GM19238 (cell line): ENCODE data around the gene NCAM1.

Experiments
- DNase-seq: peaks from one replicate; pipeline ENCODE4 v3.0.0; 2011; ENCODE audit warnings: low spot score; ENCODE audit not compliant: insufficient read length

NCAM1 gene

DNA sequence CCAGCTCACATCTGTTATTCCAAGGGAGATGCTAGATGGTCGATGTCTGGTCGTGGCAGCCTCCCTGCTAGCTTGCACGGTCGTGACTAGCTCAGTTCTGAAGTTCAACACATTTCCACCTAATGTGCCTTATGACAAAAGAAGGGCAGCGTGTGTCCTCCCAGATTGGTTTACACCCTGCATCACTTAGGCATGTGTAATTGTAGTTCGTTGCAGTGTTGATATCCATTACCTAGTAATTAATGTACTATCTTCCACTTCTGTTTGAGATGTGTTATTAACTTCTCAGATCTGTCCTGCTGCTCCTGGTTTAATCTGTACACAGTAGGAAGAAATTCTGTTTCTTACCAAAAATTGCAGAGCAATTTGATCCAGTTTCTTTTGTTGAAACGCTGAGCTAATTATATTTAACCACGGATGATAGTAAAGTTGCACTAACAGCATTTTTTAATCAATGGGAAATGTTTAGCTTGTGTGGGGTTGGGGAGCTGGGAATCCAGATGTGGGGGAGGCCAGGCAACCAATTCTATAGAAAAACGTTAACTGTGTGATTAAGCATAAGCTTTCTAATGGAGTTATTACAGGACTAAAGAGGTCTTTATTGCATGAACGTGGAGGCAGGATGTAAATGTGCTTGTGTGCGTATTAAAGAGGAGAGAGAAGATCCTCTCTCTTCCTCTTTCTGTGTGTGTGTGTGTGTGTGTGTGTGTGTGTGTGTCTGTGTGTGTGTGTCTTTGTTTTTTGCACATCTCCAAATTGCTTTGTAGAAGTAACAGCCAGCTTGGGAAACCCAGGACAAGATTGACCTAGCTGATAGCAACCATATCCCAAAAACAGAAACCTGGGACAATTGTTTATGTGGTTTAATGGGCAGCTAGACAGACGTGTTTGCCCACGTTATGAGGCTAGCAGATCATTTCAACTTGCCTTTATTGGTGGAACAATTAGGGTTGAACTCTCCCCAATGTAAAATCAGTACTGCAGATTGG is 207.4 kb downstream of the NCAM1 start:
- no peak for DNase-seq

DNA sequence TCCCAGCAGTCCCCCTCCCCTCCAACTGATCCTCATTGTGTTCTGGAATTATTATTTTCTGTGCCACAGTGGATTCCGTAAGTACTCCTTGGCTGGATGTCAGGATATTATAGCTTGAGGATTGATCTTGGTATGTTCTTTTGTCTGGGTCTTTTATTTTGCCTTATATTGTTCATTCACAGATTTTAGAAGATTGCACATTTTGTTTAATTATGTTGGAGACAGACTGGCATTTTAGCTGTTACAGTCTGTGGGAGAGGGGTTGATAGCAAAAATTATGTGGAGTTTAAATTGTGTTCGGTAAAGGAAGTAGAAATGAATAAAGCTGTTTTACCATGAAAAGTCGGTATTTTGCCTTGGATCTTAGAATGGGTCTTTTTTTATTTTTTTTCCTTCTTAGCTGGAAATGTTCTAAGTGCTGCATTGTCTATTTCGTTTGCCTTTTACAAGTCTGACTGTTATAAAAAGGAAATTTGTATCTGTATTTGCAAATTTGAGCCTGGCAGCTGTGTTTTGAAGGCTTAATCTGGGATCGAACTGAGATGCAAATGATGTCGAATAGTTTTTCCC is 211.2 kb downstream of the NCAM1 start:
- no peak for DNase-seq

DNA sequence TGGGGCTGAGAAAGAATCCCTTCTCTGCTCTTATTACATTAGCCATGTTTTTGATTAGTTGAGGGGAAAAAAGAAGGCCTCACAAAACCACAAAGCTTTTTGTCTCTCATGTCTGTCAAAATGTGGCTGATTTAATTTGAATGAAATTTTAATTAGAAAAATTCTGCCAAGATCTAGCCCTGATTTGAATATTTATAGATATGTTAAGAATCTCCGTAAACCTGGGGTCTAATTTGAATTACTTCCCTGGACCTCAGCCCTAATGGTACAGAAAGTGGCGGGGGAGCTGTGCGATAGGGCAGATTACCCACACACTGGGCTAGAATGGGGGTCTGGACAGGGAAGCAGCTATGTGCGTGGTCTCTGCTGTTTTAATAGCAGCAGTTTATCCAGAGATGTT is 211.9 kb downstream of the NCAM1 start:
- no peak for DNase-seq

DNA sequence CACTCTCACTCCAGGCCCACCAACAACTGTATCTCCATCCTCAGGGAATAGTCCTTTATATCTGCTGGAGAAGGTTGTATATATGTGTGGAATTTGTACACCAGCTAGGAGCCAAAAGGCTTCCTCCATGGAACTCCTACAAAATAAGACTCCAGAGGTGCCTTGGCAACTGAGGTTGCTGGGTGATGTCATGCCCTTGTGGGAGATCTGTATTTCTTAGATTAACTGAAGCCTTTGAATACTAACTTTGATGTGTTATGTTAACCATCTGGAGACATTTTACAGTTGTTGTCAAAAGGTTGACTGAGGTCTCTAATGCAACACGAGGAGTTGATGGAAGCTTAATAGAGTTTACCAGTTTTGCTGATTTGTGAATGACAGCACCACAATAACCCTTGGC is 213.7 kb downstream of the NCAM1 start:
- no peak for DNase-seq

DNA sequence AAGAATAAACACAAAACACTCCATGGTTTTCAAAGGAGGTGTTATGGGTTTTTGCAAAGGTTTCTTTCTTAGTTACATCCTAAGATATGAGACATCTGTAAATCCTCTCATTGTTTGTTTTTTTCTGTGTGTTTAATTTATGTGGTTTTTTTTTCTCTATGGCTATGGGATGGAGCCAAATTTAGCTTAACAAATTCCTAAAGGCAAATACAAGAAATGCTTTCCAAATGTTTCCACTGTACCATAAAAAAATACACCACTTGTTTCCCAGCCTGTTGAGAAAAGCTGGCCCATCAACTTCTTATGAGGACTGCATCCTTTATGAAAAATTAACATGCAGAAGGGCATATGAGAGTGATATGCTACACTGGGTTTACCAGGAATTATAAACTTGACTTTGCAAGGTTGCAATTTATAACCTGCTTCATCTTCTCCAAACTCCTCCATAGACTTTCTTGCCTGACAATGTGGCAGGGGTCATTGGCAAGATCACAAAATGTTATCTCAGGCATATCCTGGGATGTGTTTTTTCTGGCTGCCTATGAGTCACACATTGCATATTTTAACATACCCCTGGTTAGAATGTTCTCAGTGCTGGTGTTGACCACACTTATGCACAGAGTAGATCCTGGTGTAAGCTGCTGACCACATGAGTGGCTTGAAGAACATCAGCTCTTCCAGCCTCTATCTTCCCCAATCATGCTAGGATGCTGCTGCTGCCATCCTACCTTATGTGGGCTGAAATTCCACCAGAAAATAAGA is 215.6 kb downstream of the NCAM1 start:
- no peak for DNase-seq

DNA sequence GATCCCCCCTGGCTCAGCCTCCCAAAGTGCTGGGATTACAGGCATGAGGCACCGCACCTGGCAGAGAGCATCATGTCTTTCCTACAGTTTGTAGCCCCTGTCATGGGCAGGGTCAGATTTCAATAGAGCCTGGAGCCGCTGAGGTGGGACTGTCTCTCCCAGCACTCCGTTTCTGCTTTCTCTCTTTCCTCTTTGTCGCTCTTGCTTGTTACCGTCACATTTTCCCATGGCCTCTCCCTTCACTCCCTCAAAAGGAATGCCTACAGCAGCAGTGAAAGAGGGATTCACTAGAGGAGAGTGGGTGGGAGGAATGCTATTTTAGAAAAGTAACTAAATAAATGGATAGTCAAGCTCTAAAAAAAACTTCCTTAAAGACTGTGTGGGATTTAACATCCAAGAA is 216.5 kb downstream of the NCAM1 start:
- no peak for DNase-seq

DNA sequence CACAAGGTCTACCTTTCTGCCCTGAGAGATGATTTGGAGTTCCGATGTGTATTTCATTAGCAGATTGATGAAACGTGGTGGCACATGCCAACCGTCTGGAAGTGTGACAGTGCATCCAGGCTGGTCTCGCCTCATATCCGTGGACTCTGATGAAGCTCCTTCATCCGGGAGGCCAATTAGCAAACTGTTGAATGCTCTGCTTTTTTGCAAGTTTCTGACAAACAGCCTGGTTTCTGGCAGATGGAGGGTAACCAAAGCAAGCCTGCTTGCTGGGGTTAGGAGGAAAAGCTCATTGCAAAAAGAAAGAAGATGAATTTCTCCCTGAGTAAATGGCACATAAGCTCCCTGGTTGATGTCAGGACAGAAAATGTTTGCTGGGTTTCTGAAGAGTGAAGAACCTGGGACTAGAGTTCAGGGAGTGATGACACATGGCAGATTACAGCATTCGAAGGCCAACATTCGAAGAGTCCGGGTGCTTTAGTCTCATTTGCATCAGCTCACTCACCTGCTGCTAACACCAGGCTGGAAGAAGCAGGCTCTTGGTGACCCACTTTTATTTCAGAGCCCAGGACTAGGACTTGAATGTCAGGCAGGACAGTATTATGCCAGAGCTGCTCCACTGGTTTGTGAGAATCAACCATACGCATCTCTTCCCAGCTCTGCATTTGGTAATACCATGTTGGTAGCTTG is 217.3 kb downstream of the NCAM1 start:
- no peak for DNase-seq

DNA sequence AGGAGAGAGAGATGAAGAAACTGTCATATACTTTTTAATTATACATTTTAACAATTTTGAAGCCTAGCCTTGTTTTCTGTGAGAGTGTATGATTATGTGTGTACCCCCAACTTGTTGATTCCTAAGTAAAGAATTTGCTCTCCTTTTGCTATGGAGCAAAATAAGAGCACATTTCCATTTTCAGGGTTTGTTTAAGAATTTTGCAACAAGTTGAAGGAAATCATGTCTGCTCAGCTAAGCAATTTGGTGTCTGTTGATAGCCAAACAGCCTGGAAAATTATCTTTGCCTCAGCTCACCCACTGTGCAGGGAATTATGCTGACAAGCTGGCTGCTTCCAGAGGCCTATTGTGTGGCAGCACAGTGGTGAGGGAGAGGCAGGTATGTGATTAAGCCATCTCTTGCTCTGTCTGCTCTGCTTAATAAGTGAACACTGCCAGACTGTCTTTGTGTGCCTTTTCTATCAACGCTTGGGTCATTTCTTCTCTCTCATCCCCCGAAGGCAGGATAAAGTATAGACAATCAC is 218.0 kb downstream of the NCAM1 start:
- no peak for DNase-seq

DNA sequence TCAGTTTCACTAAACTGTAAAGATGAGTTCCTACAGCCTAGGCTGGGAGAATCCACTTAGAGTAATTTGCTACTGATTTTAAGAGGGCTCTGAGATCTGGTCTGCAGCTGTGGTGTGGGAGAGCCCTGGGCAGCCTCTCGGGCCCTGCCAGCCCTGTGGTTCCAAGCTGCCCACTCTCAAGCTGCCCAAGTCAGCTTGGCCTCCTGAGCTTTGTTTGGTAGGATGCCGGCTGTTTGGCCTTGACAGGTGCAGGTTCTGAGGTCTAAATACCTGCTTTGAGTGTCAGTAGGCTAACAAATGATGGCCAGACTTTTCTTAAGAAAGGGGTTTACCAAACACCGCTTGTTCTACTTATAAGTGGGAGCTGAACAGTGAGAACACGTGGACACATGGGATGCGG is 219.9 kb downstream of the NCAM1 start:
- no peak for DNase-seq

DNA sequence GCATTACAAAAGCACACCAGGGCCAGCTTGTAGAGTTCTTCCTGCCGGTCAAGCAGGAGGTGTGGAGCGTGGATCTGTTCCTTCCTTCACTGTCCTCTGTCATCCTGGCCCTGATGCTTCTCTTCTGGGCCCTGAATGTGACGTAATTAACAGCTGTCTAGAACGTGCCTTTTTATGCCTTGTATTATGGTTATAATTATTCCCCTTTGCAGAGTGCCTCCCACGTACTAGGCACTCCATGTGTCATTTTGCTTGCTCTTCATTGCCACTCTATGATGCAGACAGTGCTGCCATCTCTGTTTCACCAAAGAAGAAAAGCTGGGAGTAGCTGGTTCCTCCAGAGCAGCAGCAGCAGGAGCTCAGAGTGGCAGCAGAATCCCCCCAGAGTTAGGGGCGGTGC is 221.1 kb downstream of the NCAM1 start:
- no peak for DNase-seq

DNA sequence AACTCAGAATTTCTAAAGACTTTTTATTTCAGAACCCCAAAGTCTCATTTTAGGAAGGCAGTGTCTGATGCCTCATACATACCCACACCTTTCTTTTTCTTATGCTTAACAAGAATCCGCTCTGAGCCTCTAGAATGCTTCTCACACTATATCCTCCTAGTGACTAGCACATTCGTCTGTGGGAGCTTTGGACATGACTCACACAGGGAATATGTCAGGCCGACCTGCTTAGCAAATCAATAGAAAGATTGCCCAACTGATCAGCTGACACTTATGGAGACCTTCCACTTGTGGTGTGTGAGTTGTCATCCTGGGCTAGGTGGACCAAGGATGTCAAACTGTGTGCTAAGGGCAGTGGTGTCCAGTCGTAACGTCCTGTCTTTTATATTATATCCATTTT is 223.3 kb downstream of the NCAM1 start:
- no peak for DNase-seq

DNA sequence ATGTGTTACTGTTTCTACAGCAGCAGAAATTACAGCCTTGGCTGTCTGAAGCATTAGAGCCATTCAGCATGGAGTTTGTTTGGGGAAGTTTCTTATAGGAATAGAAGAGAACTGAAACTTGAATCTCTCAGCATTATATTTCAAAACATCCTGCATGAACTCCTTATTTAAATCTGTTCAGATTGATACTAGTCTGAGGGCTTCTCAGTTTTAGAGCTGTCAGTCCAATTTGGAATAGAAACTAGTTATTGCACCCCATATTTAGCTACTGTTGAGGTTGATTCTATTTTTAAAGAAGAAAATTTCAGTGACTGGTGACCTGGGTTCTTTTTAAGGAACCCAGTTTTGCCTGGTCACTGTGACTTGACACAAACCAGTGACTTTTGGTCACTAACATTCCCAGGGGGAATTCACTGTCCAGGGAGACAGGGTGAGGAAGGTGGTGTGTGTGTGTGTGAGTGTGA is 227.2 kb downstream of the NCAM1 start:
- DNase-seq, result no peak

DNA sequence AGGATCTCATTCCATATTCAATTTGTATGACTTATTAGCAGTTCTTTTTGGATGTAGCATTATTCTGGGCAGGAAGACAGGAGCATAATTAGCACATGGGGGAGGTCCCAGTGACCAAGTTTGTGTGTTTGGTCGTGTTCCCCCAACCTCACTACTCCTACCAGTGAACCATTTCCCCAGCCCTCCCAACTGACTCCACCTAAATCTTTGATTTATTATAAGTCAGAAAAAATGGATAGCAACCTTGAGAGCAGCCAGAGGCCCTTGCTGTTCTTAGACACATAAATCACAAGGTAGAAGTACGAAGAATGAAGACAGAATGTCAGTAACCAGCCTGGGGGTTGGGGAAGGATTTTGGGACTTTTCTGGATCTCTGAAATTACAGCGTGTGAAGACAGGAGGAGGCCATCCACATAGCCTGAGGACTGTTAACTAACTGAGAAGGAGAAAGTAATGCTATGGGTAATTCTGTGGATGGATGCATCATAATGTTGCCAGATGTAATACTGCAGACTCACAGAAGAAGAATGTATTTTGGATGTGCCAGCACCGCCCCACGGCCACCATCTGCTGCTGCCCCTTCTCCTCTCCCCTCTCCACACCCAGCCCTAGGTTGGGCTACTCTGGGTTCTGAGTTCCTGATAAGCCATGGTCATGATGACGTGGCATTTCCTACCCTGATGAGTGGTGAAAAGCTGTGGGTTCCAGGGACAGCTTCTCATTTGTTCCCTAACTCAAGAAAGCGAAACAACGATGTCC is 228.9 kb downstream of the NCAM1 start:
- DNase-seq, result no peak

DNA sequence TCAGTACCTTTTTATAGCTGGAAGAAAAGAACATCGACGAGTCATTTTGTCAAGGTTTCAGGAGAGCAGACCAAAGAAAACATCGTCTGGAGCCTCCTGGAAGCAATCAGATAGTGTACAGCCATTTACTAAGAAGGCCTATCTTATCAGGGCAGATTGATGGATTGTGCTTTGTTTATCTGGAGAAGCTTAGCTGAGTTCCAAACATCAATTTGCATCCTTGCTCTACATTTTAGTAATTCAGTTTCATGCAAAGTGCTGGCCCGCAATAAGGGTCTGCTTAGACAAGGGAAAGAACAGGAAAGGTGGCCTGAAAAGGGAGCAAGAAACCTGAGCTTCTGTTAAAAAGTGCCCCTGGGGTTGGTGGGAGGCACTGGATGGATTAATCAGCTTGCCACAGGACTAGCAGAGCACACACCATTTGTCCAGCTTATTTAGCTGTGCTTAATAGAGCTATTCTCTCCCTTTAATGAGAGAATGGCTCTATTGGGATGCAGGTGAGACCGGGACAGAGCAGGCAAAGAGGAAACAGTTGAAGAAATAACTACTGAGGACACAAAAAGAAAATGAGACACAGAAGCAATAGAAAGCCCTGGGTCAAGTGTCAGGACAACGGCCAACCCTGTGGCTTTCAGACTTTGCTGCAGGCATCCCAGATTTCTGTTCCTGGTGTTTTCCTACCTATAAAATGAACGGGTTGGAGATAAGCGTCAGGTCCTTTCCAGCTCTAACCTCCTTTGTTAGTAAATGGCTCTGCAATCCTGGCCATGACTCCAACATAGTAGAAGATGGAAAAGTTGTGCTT is 231.1 kb downstream of the NCAM1 start:
- DNase-seq, result no peak

DNA sequence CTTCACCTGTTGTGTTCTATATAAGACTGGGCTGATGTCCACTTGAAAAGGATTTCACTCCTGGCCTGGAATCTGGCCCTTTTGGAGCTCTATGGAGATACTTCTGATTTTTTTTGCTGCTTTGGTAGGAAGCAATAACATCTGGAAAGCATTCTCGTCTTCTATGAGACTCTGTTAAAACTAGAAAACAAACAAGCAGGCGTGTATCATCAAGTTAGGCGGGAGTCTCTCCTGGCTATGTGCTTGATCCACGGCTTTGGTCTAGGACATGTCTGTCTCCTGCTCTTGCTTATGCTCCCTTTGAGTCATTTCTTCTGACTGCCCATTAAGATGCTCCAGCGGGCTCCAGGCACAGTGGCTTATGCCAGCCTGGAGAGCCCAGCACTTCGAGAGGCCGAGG is 231.8 kb downstream of the NCAM1 start:
- DNase-seq, result no peak

DNA sequence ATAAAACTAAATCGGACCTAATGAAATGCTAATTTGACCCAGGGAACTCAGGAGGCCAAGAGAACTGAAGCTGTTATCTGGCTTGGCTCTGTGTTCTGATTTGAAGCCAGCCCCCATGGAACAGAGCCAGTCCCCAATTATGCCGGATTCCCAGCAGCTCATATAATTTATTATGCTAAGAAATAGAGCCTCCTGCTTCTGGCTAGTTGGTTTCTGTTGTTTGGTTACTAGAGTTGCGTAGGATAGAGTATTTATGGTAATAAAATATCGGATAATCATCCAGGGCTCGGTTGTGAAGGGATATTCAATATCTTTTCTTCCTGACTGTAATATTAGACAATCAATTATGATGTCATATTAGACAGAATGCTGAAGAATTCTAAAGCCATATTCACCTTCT is 232.7 kb downstream of the NCAM1 start:
- DNase-seq, result no peak

DNA sequence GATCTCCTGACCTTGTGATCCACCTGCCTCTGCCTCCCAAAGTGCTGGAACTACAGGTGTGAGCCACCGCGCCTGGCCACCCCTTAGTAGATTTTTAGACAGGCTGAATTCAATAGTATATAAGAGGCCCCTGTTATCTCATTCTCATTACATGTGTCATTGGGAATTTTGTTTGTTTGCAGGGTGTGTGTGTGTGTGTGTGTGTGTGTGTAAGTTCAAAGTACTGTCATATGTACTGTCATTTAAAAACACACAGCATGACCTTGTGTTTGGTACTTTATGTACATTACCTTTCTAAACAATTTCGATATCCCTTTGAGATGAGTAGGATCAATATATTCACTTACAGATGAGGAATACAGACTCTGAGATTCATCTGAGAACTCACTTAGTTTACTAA is 234.5 kb downstream of the NCAM1 start:
- no peak for DNase-seq

DNA sequence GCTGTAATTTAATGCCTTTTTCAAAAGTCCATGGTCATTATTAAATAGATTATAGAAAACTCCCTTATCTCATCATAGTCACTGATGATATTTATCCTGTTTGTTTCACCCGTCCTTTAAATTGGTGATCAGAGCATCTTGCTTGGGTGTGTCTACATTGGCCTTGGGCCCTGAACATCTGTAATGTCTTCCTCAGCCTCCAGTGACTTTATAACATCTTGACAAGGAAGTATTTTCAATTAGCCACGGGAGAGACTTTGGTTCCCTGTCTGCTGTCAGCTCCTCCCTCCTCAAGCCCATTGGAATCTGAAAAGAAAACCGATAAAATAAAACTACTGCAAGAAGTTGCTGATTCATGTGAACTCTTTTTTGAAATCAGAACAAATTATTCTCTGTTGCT is 236.2 kb downstream of the NCAM1 start:
- DNase-seq, result no peak

DNA sequence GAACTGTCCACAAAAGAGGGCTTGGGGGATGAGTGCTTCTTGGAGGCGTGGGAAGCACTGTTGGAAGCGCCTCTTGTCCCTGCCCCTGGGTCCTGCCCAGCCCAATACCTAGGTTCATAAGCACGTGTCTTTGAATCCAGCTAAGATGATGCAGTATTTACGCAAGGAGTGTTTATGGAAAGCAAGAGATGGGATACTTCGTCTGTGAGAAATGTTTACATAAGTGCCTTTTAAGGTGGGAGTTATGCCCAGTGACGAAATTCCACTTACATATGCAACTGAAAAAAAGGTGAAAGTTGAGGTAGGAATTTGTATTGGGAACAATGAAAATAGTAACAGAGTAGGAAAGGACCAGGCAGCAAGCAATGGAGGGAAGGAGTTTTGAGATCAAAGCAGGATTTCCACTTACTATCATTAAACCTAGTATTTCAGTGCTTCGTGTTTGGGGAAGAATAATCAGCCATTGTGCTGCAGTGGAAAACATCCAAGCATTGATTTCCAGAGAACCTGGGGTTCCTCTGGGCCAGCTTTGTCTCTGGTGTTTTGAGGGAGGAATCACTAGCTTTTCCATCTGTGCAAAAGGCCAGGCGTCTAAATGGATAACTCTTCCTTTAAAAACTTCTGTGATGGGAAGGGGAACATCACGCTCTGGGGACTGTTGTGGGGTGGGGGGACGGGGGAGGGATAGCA is 237.9 kb downstream of the NCAM1 start:
- DNase-seq, result no peak
